GM18519 (cell line): ENCODE results near the gene CLIP4.

Experiments used
- ATAC-seq: cut with Tn5 transposase; IDR thresholded peaks from one replicate; pipeline ENCODE4 v1.9.1; 2021; ENCODE audit warnings: mild to moderate bottlenecking, moderate library complexity; ENCODE audit not compliant: unreplicated experiment, low FRiP score

CLIP4 gene

DNA sequence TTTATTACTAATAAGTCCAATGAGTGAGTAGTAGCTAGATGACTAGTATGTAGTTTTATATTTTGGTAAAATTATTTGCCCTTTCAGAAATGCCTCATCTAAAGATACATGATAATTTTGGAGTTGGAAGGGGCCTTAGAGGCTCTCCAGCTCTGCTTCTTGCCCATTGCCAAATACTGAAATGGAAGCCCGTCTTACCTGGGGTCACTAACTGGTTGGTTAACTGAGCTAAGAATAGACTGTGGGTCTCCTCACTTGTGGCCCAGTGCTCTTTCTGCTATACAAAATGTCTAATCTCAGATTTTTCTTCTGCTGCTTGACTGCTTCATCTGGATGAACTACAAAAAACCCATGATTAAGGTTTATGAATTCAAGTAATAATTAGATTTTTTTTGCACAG is 67.1 kb downstream of the CLIP4 start:
- no peak for ATAC-seq

DNA sequence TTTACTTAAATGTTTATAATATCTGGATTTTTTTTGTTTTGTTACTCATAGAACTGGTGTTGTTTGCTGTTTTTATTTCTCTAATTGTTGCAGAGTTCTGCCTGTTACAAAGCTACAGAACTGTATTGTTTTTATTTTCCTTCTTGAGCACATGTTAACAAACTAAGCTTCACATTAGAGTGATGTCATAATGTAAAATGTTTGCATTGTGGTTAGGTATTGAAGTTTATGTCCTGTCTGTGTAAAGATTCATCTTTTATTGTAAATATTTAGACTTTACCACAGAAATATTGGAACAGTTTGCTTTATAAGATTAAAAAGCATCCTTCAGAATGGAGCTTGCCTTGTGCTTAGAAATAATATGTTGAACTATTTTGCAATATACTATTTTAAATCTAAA is 67.7 kb downstream of the CLIP4 start:
- ATAC-seq, result no peak

DNA sequence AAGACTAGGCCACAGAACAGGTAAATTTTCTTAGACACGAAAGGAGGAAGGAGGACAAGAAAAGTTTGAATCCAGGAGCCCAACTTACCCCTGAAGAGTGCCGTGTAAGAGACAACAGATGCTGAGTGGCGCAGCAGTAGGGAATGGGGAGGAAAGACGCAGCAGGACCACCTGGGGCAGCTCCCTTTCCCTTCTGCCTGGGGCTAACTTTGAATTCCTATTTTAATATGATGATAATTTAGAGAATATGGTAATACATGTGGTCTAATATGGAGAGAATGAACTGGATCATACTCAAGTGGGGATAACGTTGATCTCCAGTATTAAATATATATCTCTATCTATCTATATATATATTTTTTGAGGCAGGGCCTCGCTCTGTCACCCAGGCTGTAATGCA is 69.3 kb downstream of the CLIP4 start:
- no peak for ATAC-seq

DNA sequence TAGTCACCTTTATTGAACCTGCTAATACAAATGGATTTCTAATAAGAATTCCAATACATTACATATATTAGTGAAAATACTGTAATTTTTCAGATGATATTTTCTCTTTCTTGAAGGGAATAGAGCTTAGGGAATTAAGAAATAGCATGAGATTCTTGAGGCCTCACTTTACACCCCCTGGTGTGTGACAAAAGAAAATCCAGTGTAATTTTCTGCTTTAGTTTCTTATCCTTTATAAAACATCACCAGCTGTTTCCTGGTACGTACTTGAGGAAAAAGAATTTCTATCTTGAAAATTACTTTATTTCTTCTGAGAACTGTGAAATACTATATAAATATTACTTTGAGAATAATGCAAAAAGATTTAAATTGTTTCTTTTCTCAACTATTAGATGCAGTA is 71.6 kb downstream of the CLIP4 start:
- ATAC-seq, result no peak

DNA sequence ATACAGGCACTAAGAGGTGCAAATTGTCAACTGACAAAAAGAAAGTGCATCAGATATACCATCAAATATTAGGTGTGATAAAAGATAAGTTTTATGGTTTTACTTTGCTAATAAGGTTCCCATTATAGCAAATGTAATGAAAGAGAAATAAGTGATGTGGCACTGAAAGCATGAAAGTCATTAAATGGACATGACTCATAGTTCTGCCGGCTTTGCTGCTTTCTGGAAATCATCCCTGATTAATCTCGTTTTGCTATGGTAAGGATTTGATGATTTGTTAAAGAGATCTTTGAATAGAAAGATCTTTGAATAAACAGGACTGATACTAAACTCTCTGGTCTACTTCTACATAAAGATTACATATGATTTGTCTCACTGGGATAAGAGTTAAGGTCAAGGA is 72.7 kb downstream of the CLIP4 start:
- ATAC-seq, result no peak

DNA sequence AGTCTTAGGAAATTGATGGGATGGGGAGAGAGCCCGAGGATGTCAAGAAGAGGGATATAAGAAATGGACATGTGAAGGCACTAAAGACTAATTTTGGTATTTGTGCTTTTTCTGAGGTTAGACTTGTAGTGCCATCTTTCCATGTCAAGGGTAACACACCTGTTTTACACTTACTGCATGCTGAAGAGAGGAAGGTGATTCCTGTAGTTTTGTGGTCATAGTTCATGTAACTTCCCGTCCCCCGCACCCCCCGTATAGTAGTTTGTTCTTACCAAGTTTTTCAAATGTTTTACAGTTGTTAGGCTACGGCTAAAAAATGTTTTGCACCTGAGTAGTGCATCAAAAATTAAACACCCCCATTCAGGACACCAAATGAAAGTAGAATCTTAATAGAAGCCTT is 73.8 kb downstream of the CLIP4 start:
- peak; percentile 75 for ATAC-seq

DNA sequence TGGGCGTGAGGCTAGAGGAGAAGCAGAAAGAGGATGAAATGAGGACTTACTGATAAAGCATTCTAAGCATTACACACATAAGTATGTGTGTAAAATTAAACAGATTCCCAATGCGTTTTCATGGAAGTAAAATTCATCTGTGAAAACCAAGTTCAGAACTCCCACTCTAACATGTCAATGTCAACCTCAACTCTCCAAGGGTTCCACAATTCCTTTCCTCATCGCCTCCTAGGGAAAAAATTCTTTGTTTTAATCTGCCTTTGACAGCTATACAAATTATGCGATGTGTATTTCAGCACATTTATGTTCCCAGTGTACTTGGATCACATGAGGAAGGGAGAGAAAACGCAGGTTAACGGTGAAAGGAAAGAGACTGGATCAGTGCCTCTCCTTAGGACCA is 76.6 kb downstream of the CLIP4 start:
- no peak for ATAC-seq

DNA sequence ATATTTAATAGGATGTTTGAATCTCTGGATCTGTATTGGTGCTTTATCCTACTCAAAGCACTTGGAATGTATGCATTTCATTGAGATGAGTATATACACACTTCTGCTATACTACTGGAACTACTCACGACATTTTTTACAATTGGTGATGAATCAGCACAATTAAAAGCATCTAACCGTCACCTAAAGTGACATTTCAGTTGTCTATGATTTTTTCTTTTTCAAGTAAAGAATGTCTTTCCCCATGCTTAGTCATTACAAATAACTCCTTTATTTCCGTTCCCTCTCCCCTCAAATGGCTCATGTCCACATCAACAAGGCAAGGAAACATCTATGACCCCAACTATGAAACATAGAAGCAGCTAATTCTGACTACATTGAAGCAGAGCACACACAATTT is 77.3 kb downstream of the CLIP4 start:
- ATAC-seq, result no peak

DNA sequence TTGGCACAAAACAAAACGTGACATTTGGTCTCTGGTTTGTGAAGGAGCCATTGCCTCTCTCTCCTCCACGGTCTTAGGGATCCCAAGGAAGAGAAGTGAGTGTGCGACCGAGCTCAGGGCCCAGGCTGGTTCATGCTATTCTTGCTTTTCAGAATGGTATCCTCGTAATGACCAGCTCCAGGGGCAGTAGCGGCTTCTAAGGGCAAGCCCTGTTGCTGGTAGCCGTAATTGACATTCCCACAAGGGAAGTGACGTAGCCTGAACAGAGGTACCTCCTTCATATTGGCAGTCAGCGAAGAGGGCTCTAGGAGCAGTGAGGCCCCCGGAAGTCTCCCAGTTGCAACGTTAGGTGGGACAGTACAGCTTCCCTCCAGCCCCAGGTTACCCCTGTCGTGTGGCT is 77.9 kb downstream of the CLIP4 start:
- ATAC-seq, result no peak

DNA sequence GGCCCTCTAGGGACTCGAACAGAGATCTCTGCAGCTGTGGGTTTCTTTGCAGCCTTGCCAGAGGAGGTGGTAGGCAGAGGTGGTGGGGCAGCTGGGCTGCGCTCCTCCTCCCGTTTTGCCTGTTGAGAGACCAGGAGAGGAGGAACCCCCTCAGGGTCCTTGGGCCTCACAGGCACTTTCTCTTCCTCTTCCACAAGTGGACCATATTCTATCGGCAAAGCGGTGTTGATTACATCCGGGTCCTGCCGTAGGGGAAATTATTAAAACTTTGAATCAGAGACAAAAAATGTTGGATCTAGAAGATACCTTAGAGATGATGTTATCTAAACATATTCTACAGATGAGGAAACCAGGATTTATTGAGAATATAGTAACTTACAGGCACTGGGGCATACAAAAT is 78.5 kb downstream of the CLIP4 start:
- ATAC-seq, result no peak

DNA sequence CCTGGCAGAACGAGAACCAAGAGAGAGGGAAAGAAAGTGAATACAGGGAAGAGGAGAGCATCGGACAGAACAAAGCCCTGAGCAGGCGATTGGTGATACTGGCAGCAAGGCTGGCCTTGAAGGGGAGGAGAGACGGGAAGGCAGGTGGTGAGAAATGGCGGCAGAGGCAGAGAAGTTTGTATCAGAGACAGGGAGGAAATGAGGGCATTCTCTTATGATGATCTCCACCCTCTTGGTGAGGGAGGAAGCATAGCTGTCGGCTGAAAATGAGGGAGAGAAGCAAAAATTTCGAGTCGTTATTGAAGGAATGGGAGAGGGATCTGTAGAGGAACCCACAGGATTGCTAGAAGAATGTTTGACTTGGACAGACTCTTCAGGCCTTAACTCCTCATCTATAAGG is 80.6 kb downstream of the CLIP4 start:
- no peak for ATAC-seq

DNA sequence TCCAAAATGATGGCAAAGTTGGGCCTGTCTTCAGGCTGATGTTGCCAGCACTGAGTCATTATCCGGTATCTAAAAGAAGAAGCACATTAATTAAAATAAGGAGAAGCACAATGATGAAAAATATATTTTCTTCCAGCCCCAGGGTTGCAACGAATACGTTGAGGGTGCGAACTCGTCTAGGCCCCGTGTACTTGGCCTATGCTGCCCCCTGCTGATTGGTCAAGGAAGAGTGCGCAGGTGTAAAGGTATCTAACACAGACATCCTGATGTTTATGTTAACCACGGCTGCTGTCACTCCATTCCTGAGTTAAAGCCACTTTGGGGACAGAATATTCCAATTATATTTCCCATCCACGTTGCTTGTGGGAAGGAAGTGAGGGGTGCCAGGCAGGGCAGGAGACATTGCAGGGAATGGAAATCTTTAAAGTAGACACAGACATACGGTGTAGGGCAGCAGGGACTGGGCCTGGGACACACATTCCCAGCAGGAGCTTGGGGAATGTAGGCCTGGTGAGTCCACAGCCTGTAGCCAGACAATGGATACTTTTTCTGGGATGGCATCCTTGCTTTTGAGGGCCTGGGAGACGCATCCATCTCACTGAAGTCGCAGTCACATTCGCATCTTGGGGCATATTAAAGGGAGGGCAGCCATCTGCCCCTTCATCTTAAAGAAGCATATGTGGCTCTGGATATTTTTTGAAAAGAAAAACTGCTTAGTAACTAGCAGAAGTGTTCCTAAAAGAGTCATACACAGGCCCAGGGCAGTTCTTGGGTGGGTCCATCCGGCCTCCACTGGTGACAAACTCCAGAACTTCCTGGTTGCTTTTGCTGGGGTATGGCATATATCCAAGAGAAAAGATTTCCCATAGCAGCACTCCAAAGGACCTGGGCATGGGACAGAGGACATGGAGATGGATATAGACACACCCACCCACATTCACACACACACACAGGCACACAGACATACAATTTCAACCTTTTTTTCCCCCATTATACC is 81.9 kb downstream of the CLIP4 start:
- no peak for ATAC-seq

DNA sequence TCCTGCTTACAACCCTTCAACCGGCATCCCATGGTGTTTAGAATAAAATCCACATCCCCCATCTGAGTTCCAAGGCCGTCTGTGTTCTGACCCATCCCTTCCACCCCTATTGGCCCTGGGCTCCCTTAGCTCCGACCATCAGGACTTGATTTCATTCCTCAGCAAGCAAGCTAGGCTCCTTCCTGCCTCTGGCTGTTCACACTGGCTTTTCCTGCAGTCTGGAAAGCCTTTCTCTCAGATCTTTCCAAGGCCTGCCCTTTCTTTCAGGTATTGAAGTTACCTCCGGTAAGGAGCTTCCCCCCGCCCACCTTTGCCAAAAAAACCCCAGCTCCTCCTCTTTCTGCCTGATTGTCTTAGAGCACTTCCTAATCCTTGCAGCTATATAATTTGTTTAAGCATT is 86.8 kb downstream of the CLIP4 start:
- no peak for ATAC-seq

DNA sequence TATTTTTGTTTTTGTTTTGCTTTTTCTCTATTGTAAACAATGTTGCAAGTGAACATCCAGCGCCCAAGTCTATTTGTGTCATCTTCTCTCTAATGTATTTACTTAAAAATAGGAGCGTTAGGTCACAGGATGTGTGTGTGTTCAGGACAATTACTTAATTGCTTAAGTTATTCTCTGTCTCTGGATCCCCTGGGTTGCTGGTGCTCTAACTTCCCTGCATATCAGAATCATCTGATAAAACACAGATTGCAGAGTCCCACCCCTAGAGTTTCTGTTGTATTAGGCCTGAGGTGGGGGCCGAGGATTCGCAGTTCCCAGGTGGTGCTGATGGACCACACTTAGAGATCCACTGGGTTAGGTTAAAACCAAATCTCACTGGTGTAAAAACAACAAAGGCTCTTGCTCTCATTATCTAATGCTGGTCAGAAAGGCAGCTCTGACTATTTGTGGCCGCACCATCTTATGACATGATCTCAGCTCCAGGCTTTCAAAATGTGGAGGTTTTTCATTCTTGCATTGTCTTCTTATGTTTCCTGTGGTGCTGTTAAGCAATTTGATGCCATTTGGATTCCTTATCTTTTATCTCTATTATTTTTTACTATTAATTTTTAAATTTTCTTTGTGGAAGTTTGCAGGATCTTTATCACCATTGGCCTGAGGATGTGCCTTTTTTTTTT is 87.7 kb downstream of the CLIP4 start:
- no peak for ATAC-seq

DNA sequence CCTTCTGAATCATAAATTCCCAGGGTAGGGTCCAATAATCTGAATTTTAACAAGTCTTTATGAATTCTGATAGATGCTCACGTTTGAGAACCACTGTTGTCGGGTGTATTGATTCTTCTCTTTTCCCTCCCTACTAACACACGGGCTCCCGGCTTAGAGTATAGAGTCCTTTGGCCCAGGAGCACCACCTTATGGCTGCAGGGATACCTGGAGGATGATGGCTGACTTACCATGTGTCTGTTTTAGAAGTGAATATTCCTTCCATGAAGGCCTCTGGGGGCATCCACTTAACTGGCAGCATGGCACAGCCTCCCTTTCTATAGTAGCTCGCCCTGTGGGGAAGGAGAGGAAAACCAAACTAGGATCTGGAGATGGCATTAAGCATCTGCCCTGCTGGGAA is 91.7 kb downstream of the CLIP4 start:
- ATAC-seq, result no peak

DNA sequence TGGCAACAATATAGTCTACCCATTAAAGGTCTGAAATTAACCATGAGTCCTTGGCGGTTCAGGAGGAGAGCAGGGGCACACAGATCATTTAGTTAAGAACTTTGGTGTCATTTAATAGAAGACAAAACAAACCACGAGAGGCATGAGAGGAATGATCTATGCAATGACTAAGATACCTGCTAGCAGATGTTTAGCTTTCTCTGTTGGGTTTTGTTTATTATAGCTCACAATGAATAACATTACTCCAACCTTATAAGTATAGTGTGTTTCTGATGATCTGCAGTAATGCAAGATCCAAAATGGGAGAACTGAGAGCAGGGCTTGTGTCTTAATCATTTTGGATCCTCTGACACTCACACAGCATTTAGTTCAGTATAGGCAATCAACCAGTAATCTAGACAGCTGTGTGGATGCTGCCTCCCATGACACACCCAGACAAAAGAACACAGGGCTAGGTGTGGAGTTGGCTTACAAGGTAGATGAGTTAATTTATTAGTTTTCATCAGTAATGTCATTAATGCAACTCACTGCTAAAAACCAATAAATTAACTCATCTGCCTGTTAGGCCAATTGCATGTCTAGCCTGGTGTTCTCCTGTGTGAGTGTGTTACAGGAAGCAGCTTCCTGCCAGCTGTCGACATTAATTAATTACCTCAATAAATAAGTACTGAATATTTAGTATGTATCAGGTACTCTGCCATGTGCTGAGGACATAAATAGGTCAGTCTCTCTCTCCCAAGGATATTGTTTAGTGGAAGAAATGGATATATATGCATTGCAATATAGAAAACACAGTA is 92.3 kb downstream of the CLIP4 start:
- ATAC-seq, result no peak

DNA sequence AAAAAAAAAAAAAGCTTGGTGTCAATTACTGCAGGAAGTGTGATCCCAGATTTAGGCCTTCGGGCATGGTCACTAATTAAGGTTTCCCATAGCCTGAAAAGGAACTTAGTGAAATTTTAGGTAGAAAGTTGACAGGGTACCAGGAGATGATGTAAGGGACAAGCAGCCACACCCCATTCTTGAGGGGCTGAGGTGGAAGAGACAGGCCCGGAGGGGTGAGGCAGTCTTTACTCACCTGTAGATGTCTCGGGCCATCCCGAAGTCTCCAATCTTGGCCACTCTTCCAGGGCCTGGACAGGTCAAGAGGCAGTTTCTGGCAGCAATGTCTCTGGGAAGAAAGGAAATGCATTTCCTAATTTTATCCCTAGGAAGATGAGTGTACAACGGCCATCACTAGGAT is 94.3 kb downstream of the CLIP4 start:
- ATAC-seq, result no peak

DNA sequence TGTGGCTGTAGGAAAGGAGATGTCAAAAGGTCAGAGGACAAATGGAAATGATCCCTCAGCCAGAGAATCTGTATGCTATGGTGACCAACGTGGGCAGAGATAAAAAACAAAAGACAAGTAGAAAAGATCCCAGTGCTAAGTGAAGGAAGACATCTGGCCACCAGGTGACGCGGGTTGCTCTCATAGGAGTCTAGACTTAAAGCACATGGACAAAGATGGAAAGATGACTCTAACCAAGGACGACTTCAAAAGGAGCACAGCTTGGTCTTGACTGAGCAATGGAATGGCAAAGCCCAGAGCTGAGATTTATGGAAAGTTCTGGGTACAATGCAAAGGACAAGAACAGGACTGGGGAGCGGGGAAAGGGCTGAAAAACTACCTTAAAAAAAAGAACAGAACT is 96.8 kb downstream of the CLIP4 start:
- no peak for ATAC-seq

DNA sequence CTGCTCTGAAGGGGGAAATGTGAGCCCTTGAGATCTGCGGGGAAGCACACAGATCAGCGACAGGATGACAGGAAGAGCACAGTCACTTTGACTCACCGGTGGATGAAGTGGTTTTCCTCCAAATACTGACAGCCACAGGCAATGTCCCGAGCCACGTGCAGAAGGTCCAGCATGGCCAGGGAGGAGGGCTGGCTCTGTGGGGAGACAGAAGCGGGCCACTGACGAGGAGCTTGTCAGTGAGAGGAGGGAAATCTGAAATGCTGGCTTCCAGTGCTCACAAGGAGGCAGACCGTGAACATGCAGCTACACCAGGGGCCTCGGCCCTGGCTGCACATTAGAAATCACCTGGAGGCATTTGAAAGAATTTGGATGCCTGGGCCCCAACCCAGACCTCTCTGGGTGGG is 98.7 kb downstream of the CLIP4 start:
- no peak for ATAC-seq

DNA sequence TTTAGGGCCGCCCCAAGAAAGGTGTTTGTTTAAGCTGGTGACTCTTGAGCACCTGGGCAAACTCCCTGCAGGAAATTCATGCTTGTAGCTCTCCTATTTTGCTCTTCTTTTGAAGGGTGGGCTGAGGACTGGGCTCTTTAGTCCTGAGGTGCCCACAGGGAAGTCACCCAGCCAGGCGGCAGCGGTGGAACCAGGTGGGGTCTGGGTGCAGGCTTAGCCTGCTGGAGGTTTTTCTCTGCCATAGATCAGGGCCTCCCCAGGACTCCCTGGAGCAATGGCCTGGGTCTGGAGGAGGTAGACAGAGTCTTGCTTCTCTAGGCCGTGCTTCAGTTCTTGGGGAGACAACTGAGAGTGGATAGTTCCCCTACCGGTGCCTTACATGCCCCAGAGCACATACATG is 99.9 kb downstream of the CLIP4 start:
- ATAC-seq, result no peak
